Fibroblast of pulmonary artery (primary cell): ENCODE data around the gene KRT31.
A peak's percentile ranks its signal among the peaks of the same experiment; 100 is the strongest.

Experiments
- DNase-seq: peaks from one replicate; pipeline ENCODE4 v3.0.0-alpha.2; 2010; ENCODE audit warnings: low read depth
- H3K4me3 ChIP-seq: replicated peaks from 2 replicates; pipeline ENCODE4 v1.5.1; 2011; ENCODE audit warnings: low read depth, mild to moderate bottlenecking, control low read depth, low read length, moderate library complexity
- TF ChIP-seq, protein P1 (sequence below): IDR thresholded peaks from 2 replicates; pipeline ENCODE4 v1.5.1; 2011; ENCODE audit warnings: mild to moderate bottlenecking, control low read depth, low read length, inconsistent platforms; ENCODE audit errors: missing control alignments

Gene KRT31

DNA sequence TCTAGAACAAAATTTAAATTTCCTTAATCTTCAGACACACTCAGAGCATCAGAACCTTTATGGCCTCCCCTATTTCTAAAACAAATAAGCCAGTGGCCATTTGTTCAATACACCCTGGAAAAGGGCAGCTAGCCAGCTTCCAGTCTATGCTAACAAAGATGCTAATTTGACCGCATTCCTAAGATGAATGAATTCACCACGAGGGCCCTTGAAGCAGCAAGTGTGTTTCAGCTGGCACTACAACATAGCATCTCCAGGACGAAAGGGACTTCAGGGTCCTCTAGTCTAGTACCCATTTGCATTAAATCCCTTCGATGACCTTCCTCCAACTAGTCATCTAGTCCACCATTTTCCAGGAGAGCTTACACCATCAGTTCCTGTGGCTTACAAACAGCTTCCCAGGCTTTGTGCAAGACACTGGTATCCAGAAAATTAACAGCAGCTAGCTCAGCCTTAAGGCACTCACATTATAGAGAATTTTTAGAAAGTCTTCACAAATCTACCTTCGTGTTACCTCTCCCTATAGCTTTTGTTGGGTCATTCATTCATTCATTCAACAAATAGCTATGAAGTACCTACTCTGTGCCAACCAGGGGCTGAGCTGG is 16.0 kb upstream of the KRT31 start:
- H3K4me3 ChIP-seq = no peak overlapping the region
- no peak for DNase-seq
- TF ChIP-seq, protein P1, sequence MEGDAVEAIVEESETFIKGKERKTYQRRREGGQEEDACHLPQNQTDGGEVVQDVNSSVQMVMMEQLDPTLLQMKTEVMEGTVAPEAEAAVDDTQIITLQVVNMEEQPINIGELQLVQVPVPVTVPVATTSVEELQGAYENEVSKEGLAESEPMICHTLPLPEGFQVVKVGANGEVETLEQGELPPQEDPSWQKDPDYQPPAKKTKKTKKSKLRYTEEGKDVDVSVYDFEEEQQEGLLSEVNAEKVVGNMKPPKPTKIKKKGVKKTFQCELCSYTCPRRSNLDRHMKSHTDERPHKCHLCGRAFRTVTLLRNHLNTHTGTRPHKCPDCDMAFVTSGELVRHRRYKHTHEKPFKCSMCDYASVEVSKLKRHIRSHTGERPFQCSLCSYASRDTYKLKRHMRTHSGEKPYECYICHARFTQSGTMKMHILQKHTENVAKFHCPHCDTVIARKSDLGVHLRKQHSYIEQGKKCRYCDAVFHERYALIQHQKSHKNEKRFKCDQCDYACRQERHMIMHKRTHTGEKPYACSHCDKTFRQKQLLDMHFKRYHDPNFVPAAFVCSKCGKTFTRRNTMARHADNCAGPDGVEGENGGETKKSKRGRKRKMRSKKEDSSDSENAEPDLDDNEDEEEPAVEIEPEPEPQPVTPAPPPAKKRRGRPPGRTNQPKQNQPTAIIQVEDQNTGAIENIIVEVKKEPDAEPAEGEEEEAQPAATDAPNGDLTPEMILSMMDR = no peak

GRCh38 chr17:41411072-41411840 is 13.8 kb upstream of the KRT31 start:
- no peak overlapping the region for H3K4me3 ChIP-seq
- TF ChIP-seq, protein P1 = no peak
- DNase-seq = no peak

DNA sequence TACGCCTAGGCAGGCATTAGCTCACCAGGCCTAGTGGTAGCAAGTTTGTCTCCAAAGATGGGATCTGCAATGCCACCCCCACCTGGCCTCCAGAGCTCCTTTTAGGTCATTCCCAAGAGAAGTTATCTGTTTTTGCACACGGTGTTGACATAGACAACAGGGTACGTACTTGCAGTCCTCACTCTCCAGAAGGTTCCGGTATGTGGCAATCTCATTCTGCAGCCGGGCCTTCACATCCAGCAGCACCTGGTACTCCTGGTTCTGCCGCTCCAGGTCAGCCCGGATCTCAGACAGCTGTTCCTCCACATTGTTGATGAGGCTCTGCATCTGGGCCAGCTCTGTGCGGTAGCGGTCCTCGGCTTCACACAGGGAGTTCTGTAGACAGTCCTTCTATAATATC is 9.8 kb upstream of the KRT31 start:
- no peak overlapping the region for H3K4me3 ChIP-seq
- TF ChIP-seq, protein P1 = no peak
- no peak for DNase-seq

GRCh38 chr17:41406205-41406604 is 8.8 kb upstream of the KRT31 start:
- DNase-seq = no peak
- no peak overlapping the region for H3K4me3 ChIP-seq
- TF ChIP-seq, protein P1 = no peak

- TF ChIP-seq, protein P1 = no peak
- peak; percentile 84 for DNase-seq
- H3K4me3 ChIP-seq = no peak overlapping the region
Observed at GRCh38 chr17:41404024-41404671, 6.7 kb upstream of the KRT31 start.

DNA sequence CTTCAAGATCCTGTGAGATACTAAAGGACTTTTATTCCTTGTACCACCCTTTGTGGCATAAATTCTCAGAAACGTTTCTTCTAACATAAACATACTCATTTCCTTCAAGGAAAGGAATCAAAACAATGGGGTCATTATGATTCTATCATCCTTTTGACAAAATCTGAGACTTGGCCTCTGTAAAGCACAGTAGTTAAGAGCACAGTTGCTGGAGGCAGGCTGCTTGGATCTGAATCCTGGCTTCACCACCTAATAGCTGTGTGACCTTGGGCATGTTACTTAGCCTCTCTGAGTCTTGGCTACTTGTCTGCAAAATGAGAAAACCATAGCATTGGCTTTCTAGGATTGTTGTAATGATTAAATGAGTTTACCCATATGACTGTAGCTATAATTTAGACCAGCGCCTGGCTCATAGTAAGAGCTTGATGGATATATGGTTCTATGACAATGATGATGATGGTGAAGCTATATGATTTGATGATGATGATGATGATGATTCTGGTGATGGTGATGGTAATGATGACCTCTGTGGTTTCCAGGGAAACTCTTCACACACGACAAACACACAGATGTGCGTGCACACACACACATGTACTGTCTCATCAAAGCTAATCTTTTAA is 6.1 kb upstream of the KRT31 start:
- TF ChIP-seq, protein P1 = no peak
- H3K4me3 ChIP-seq = no peak overlapping the region
- DNase-seq = peak; percentile 17
